Germinal center (tissue), 1 donor: ENCODE results near the gene CEP57L1.
A peak's percentile ranks its signal among the peaks of the same experiment; 100 is the strongest.
"Not testable (repeated sequence)": the region's sequence is repeated elsewhere in the genome, so short reads cannot be mapped to it uniquely, and the experiment has no call there.

Experiments used
- DNase-seq: peaks from one replicate; pipeline ENCODE4 v3.0.0; 2012; ENCODE audit warnings: mixed read lengths, low spot score

Gene CEP57L1

GRCh38 chr6:109073344-109074132 is 21.8 kb upstream of the CEP57L1 start:
- peak; percentile 44 for DNase-seq

- no peak for DNase-seq
These were observed 21.2 kb upstream of the CEP57L1 start for GRCh38 chr6:109074133-109074415.

- no peak for DNase-seq
These were observed 19.4 kb upstream of the CEP57L1 start for GRCh38 chr6:109075934-109076333.

GRCh38 chr6:109076377-109076776 is 18.9 kb upstream of the CEP57L1 start:
- DNase-seq: no peak

GRCh38 chr6:109079981-109080380 is 15.3 kb upstream of the CEP57L1 start:
- DNase-seq: no peak

GRCh38 chr6:109081026-109081425 is 14.3 kb upstream of the CEP57L1 start:
- no peak for DNase-seq

- no peak for DNase-seq
These were observed 13.7 kb upstream of the CEP57L1 start for GRCh38 chr6:109081516-109082187.

GRCh38 chr6:109082188-109082577 is 13.1 kb upstream of the CEP57L1 start:
- DNase-seq: no peak

- no peak for DNase-seq
These were observed 11.7 kb upstream of the CEP57L1 start for GRCh38 chr6:109083657-109084056.

GRCh38 chr6:109084146-109084545 is 11.2 kb upstream of the CEP57L1 start:
- not testable (repeated sequence) for DNase-seq

- DNase-seq: no peak
These were observed 7.5 kb upstream of the CEP57L1 start for GRCh38 chr6:109087661-109088264.

- DNase-seq: no peak
These were observed 6.3 kb upstream of the CEP57L1 start for GRCh38 chr6:109088995-109089394.

GRCh38 chr6:109091314-109092024 is 3.8 kb upstream of the CEP57L1 start:
- DNase-seq: no peak

- no peak for DNase-seq
These were observed 3.2 kb upstream of the CEP57L1 start for GRCh38 chr6:109092074-109092473.

- DNase-seq: no peak
These were observed 1.4 kb upstream of the CEP57L1 start for GRCh38 chr6:109093732-109094415.

- DNase-seq: peak; percentile 80
These were observed 781 bp upstream of the CEP57L1 start, which contains the start of gene SESN1 for GRCh38 chr6:109094416-109095035. Gene SESN1, minus strand, starts transcription at chr6:109094846. Its CDS starts 773 bp downstream, at chr6:109094073.

GRCh38 chr6:109095835-109096084 is 453 bp downstream of the CEP57L1 start:
- no peak for DNase-seq

- DNase-seq: no peak
These were observed 901 bp downstream of the CEP57L1 start for GRCh38 chr6:109096208-109096607.

- no peak for DNase-seq
These were observed 2.4 kb downstream of the CEP57L1 start for GRCh38 chr6:109097661-109098060.

GRCh38 chr6:109102762-109103161 is 7.5 kb downstream of the CEP57L1 start:
- no peak for DNase-seq

GRCh38 chr6:109103942-109104341 is 8.6 kb downstream of the CEP57L1 start:
- DNase-seq: no peak

GRCh38 chr6:109104512-109104911 is 9.2 kb downstream of the CEP57L1 start:
- no peak for DNase-seq
